Putamen (tissue), 1 donor: ENCODE results near the gene MAML3.

Experiments used
- DNase-seq: peaks from one replicate; pipeline ENCODE4 v3.0.0-alpha.2; 2016; ENCODE audit warnings: low spot score

MAML3 gene

DNA sequence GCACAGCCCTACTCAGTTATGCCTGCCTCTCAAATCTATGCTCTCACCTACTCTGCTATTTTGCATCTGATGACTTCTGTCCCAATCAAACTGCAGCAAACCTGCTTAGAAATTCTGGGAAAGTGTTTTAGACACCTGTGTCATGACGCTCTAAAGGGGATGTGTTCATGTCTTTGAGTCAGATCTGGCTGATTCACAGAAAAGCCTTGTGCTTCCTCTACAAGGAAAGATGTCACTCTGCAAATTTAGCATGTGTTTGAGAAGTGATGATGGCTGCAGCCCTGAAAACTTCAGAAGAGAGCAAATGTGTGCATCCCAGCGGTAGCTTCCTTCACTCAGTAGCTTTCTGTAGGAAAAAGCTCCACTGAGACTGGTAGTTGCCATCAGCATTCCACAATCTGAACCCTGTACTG is 253.0 kb downstream of the MAML3 start:
- peak; percentile 42 for DNase-seq

DNA sequence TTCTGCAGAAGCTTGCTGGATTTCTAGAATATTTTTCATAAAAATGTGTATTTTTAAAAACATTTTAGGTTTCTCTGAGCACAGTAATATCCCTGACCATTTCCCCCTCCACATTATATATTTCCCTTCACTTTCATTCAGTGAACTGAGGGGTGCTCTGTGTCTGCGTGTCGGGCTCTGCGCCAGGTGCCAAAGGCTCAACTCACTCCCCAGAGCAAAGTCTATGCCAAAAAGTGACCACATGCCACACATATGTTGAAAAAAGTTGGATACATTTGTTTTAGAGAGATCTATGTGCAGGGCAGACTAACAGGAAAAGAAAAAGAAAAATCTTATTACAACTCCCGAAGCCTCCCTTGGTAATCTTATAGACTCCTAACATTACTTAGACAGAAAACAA is 254.6 kb downstream of the MAML3 start:
- DNase-seq, result no peak

DNA sequence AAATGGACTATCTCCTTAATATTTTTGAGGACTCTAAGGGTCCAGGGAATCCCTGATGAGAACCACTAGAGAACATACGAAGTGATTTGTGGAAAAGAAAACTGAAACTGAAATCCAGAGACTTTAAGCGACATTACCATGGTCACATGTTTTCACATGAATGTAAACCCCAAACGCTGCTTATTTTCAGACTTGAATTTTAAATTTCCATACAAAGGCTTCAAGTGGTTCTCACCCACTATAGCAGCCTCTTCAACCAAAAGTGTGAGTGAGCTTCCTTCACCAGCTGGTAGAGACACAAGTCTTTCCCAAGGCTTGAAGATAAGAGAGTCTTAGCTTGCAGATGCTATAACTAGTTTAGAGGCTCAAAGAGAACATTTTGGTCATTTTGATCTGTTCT is 255.7 kb downstream of the MAML3 start:
- DNase-seq, result no peak

DNA sequence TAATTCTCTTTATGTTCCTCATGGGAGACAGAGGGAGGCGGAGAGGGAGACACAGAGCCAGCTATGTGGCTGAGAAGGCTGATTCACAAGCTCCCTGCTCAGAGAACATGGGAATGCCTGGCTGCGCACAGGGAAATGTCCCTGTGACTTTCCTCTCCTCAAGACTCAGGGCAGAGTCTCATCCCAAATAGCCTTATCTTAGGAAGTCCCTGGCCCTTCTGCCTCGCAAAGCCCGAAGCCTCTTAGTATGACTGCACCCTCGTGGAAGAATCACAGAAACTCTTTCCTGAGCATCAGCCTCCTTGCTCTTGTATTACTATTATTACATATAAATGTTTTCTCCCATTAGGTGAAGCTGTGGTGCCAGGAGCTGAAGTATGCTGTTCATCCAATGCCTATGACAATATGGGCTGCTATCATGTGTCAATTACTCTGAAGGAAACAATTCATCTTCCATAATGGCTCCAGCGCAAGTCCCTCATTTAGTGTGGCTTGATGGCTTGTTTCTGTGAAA is 257.8 kb downstream of the MAML3 start:
- no peak for DNase-seq

DNA sequence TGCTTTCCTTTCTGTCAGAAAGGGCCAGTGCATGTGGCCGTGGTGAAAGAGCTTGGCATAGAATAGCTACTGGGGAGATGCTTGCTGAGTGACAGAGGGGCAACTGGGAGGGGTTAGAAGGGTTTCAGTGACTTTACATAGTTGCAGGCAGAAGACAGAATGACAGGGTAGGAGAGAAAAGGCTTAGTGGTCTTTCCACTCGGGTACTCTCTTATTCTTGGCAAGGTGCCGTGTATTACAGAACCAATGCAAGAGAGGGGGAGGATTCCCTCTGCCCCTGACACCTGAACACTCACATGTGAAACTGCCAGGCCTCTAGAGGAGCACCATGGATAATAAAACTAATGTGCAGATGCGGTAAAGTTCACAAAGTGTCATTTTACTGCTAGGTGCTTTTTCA is 260.2 kb downstream of the MAML3 start:
- DNase-seq, result no peak

DNA sequence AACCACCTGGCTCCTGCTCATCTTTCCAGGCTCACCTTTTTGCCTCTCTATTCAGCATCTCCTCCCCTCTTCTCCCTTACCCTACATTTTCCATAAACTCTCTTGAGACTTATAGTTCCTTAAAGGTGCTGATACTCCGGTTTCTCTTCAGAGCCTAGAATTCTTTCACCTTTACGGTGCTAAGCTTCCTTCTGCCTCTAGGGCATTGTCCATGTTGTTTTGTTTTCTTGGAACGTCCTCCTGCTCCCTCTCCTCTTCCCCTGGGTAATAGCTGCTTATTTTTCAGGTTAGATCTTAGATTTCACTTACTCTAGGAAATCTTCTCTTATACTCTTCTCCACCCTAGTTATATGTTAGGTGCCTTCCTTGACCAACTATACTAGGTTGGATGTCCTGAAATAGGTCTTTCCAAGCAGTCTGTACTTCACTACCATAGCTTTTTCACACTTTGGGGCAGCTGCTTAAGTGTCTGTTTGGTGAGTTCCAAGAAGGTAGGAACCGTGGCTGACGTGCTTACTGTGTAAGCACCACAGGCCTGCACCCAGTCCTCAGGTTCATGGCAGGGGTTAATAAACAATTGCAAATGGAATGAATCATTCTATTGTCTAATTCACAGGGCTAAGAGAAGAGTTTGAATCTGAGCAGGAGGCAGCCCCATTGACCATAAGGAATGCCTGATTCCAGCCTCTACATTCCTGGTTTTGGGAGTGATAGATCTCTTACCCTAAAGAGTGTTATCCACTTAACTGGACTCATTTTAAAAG is 260.8 kb downstream of the MAML3 start:
- no peak for DNase-seq

DNA sequence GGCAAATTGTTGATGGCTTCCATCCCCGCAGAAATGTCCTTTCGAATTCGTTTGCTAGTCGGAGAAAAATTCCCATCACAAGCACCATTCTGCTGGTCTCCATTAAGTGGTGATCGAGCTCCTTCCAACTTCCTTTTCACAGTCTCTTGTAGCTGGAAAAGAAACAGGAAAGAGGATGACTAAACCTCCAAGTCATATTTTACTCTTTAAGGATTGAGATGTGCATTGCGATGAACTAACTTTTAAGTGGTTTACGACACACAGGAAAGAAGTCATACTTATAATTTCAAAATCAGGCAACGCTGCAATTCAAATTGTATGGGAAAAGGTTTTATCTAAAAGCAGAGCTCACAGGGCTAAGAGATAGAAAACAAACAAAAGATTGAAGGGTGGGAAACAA is 263.2 kb downstream of the MAML3 start:
- DNase-seq, result no peak

DNA sequence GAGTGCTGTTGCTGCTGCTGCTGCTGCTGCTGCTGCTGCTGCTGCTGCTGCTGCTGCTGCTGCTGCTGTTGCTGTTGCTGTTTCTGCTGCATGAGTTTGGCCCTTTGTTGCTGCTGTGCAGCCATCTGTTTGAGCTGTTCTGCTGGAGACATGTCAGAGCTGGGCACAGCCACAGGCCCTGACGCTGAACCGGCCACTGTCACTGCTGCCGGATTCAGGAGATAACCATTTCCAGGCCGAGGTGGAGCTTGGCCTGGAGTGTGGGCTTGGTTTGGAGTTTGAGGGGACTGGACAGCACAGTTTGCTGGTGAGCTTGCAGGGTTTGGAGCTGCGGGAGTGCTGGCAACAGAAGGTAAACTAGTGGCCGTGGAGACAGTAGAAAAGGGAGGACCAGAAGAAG is 264.1 kb downstream of the MAML3 start:
- no peak for DNase-seq

DNA sequence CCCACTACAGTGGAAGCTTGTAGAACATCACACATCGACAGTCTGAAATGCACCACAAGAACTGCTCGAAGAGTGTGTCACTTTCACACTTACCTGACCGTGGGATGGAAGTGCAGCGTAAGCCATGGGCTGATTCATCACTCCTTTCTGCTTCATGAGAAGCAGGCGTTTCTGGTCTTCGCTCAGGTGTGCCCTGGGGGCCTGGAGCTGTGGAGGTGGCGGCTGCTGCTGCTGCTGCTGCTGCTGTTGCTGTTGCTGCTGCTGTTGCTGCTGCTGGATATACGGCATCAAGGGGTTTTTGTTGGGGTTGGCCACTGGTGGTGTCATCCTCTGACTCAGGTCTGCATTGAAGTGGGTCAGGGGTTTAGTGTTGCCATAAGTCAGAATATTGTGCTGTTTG is 264.7 kb downstream of the MAML3 start:
- no peak for DNase-seq

DNA sequence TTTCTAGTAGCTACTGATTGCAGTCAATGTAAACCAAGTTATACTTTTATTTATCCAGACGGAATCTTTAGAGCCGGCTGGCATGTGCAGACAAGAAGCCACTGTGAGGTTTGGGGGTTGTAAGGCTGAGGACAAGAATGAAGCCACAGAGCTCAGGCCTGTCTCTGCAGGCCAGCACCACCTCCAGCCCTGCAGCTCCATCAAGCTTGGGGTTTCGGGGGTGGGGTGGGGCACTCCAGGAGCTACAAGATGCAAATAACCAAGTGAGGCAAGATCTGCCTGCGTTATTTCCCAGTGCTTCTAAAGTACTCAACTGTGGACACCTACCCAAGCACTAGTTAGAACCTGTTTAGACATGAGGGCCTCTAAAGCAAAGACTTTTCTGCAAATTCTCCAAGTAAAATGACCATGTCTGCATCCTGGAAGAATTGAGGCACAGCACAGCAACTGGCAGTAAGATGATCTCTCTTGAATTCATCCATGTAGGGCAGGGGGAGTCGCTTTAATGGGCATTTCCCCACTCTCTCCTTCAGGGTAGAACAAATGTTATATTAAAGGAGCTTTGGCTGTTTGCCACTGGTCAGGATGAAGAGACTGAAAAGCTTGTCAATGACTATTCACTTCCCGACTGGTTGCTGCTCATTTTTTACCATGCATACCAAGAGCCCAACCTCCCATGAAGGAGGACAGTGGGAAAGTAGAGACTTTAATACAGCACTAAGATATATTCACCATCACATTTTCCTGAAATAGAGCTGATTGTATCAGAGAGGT is 265.8 kb downstream of the MAML3 start:
- no peak for DNase-seq

DNA sequence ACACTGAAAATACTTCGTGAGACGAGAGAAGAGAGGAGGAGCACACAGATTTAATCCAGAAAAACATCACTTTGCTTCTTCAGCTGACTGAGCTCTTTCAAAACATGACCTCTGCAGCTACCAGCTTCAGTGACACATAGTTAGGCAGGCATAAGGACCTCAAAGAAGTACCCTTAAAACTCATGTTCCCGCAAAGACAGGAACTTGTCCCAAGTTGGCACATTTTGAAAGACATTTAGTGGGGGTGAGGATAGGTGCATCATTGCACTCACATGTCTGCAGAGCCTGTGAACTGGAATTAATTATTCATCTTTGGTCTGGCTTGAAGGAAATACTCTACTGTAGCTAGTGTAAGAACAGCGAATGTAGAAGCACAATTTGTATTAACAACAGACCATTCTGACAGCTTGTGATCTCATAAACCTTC is 266.6 kb downstream of the MAML3 start:
- no peak for DNase-seq

DNA sequence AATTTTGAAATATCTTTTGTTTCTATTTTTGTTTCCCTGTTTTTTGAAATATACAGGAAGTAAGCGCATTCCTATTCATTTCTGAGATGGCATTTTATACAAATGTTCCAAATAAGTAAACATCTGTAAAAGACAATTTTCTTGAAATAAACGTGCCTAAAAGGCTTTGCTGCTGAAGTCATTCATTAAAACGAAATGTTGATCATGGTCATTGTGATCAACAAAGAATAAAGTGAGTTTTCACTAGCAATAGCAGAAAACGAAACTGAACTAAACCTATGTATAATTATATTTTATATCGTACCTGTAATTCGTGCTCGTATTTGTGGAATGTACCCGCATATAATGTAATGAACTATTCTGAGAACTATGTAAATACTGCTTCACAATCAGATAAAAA is 267.2 kb downstream of the MAML3 start:
- DNase-seq, result no peak

DNA sequence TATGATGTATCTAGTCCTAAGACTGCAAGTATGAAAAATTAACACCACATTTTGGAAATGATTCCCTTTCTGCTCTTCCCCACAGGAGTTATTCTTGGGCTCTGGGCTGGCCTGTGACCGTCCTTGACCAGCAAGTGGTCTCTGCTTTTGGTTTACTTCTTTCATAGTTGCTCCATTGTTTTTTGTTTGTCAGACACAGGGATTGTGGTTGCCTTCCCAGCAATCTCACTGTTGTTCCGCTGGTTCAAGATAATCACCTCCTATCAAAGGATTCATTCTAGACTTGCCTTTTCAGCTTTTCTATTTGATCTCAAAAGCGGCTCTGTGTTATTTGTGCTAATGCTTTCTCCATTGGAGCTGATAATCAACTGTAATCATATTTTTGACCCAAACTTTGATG is 269.5 kb downstream of the MAML3 start:
- no peak for DNase-seq

DNA sequence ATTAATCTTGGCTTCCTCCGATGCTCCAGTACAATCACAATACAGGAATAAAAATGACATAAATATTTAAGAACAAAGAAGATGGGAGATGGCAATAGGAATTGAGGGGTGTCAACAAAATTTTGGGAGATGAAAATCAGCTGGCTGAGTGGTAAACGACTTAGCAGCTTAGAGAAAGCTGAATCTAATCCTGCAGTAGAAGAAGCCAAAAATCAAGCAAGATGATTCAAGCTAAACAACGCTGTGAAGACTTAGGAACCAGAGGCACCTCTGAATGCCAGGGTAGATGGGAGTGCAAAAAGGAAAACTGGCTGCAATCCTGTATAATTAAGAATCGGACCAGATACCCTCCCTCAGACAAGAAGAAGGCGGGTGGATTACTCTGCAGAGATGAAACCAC is 273.1 kb downstream of the MAML3 start:
- DNase-seq, result no peak

DNA sequence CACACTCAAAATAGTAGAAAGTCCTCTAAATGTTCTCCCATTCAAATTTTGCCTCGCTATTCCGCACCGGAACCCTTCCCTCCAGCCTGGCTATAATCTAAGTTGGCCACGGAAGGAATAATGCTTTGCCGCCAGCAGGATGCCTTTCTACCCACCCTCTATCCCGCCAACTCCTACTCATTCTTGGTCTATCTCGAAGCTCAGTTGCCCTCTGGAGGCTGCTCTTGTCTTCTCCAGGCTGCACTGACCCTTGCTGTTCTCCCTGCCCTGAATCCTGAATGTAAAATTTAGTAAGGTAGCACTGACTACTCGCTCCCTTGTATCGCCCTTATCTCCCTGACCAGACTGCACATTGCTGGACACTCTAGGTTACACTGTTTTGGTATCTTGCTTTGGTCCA is 275.9 kb downstream of the MAML3 start:
- no peak for DNase-seq

DNA sequence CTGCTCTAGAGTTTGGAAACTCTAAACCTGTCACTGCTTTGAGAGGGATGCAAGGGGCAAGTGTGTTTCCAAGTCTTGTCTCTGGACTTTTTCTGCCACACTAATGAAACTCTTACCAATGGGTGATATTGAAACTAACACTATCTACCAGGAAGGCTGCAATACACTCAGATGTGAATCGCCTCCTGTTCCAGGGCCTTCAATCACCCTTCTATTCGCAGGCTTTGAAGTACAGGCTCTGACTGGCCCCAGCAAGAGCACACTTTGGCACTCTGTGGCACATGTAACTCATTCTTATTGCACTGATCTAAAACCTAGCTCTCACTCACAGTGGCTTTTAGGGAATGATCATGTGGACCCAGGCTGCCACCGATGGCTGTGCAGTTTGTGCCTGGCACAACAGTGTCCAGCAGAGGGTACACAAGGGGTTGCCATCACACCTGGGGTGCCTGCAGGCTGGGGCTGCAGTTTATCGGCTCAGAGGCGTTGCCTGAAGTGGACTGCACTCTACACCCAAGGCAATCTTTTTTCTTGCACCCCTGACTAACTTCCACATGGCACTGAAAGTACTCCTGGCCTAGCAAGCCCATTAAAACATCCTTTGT is 277.5 kb downstream of the MAML3 start:
- DNase-seq, result no peak

DNA sequence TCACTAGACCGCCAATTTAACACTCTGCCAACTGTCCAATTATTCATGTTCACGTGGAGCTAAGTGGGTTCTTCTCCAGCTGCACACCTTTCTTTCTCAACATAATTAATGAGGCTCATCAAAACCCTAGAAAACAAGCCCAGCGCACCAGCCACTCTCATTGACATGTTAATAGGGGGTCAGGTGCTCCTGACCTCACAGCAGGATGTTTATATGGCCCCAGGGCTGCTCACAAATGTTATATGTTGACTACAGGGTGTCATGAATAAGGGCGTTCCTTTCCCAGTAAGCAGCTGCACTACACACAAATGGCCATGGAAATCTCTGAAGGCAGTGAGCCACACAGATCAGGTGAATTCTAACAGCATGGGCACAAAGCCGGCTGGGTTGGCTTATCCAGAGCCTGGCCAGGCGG is 278.6 kb downstream of the MAML3 start:
- no peak for DNase-seq

DNA sequence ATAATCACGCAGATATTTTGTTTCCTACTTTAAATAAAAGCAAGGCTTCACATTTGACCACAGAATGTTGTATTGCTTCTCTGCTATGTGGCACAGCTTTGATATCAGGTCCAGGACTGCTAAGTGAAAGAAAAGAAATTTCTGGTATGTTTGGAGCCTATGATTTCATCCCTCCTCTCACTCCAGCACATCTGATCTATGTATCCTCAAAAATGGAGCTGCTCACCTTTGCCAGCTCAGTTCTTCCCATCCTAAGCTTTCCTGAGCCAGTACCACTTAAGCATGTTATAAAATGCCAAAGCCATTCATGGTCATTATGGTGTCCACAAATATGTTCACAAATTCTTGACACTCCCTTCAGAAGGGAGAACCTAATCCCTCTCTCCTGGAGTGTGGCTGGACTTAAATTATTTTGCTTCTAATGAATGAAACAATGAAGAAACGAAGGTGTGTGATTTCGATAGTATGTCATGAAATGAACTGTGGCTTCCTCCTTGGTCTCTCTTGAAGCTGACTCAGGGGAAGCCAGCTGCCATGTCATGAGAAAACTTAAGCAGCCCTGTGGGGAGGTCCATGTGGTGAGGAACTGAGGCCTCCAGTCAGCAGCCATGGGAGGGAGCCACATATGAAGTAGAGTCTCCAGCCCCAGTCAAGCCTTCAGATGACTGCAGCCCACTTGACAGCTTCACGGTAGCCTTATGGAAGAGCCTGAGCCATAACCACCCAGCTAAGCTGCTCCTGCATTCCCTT is 280.7 kb downstream of the MAML3 start:
- no peak for DNase-seq

DNA sequence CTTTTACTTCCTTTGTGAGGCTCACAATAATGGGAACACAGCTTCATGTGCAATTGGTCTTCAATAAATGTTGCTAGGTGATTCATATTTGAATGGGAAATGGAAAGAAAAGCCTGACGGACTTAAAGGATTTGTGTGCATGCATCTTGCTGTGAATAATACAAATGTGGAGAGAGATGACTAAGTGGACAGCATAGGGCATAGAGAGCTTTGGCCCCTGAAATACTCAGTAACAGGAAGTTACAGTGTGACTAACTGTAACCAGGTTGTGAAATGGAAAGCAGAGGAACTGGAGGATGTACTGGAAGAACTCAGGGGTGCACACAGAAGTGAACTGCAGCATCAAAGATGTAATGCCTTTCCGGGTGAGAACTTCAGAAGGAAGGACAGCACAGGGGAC is 281.7 kb downstream of the MAML3 start:
- no peak for DNase-seq

DNA sequence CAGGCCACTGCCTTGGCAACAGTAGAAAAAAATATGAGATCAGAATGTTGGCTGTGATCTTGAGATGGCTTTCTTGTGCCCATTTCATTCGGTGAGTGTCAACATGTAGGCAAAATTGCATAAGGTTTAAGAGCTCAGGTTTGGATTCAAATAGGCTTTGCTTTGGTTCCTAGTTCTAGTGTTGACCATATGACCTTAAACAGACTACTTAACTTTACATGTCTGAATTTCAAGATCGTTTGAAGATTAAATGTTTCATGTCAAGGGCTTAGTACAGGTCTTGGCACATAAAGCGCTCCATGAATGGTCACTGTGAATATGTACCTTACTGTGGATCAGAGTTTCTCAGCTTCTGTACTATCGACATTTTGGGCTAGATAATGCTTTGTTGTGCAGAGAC is 284.2 kb downstream of the MAML3 start:
- DNase-seq, result no peak

DNA sequence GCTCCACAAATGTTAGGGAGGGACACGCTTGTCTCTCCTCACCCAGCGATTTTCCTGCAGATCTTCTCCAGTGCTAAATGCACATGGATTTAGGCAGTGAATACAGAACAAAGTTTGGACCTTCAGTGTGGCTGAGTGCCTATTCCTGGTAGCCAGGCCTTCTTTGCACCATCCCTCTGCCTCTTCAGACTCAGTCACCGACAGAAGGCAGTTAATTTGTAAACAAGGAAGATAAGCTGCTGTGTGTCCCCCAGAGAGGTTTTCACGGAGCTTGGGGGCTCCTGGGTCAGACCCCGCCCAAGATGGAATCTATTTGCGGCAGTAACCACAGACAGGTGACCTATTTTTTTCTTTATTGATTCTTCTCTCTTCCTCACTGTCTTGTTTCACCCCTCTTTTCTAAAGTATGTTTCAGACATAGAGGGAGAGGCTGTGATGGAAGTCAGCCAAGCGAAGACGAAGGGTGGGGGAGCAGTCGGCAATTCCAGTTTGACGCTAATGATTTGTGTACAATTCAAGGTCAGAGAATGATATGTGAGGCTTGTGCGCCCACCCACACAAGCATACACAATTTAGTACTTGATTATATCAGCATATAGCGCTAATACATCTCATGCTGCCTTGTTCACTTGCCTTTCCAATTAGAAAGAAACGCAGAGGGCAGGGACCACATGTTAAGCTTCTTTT is 287.6 kb downstream of the MAML3 start:
- DNase-seq, result no peak

DNA sequence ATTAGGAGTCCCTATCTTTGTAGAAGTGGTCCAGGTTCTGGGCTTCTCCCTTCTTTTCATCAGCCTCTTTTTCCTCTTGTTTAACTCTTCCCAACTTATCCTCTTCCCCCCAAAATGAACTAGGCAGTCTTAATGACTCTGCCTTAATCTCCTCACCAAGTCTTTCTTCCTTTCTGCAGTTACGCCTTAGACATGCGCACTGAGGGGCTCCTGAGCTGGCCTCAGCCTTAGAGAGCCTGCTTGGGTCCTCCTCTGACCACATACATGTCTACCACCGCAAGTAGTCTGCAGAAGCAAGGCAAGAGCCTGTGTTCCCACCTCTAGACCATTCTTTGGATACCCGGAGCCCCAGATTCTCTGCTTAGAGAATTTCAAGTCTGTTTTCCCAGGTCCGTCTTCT is 288.4 kb downstream of the MAML3 start:
- DNase-seq, result no peak
